Spleen (tissue), 11 donors: ENCODE results near the gene HPSE2. TPM values are rescaled to one million over a fixed set of nuclear protein-coding genes. Genes with fewer than 3 reads are reported as not detected.

Source experiments
- DNase-seq: peaks from one replicate; pipeline ENCODE4 v3.0.0-alpha.2; 2020
- H3K27ac ChIP-seq, 8 donors: fragments of 200-600 bp; sonication (generic) in 7 of 8; 1 replicate in 4 of 8; 2 replicates in 4 of 8; pipeline versions ENCODE4 v1.5.0 to v1.8.0; 2016 to 2021; ENCODE audit warnings: inconsistent platforms in 4 of 8, mild to moderate bottlenecking in 4 of 8, moderate library complexity in 1 of 8
- H3K27me3 ChIP-seq, 7 donors: fragments of 200-600 bp; sonication (generic) in 6 of 7; replicated peaks in 1 of 7; 1 replicate in 4 of 7; 2 replicates in 3 of 7; pipeline versions ENCODE4 v1.5.0 to v1.8.0; 2016 to 2021; ENCODE audit warnings: inconsistent platforms in 3 of 7, mild to moderate bottlenecking in 1 of 7
- H3K36me3 ChIP-seq, 6 donors: fragments of 200-600 bp; sonication (generic) in 5 of 6; 1 replicate in 4 of 6; 2 replicates in 2 of 6; pipeline versions ENCODE4 v1.5.0 to v1.8.0; 2016 to 2021; ENCODE audit warnings: inconsistent platforms in 2 of 6
- H3K4me1 ChIP-seq, 6 donors: fragments of 200-600 bp; sonication (generic) in 5 of 6; 1 replicate in 3 of 6; 2 replicates in 3 of 6; pipeline versions ENCODE4 v1.5.0 to v1.8.0; 2016 to 2021; ENCODE audit warnings: inconsistent platforms in 3 of 6
- H3K4me3 ChIP-seq, 8 donors: fragments of 200-600 bp; sonication (generic) in 7 of 8; 1 replicate in 4 of 8; 2 replicates in 4 of 8; pipeline versions ENCODE4 v1.5.0 to v1.8.0; 2016 to 2021; ENCODE audit warnings: inconsistent platforms in 4 of 8, mild to moderate bottlenecking in 4 of 8, moderate library complexity in 2 of 8
- H3K9me3 ChIP-seq, 8 donors: fragments of 200-600 bp; sonication (generic) in 7 of 8; 1 replicate in 4 of 8; 2 replicates in 4 of 8; pipeline versions ENCODE4 v1.5.0 to v1.8.0; 2016 to 2021; ENCODE audit warnings: inconsistent platforms in 4 of 8
- CTCF ChIP-seq, 11 experiments: fragments of 200-600 bp in 7 of 11; fragments of 450-650 bp in 4 of 11; sonication (generic) in 4 of 11; IDR thresholded peaks in 8 of 11; conservative IDR thresholded peaks in 3 of 11; 1 replicate in 7 of 11; 2 replicates in 4 of 11; pipeline versions ENCODE4 v1.4.0 to v1.8.0; 2016 to 2021; ENCODE audit warnings: antibody characterized with exemption in 11 of 11, inconsistent platforms in 4 of 11, mild to moderate bottlenecking in 1 of 11
- POLR2A ChIP-seq, 3 donors: fragments of 450-650 bp; IDR thresholded peaks; one replicate each; pipeline ENCODE4 v1.5.1; 2017; ENCODE audit warnings: antibody characterized with exemption in 3 of 3, mild to moderate bottlenecking in 1 of 3
- POLR2AphosphoS5 ChIP-seq, 3 donors: sonication (generic); formaldehyde crosslinking; IDR thresholded peaks; one replicate each; pipeline ENCODE4 v1.5.1; 2017; ENCODE audit warnings: antibody characterized with exemption in 3 of 3
- WGBS, 5 donors: extraction: QIAGEN DNeasy Blood & Tissue Kit in 3 of 5; methylation state at CpG; one replicate each; pipeline versions ENCODE4 v1.1.5 to v1.1.7; 2013 to 2018; 5-methylcytosine and 5-hydroxymethylcytosine counted together
- intact Hi-C: fragments of 100-400 bp; cut with DNase I; formaldehyde crosslinking; loops from one replicate; pipeline ENCODE4 v1.15.0; 2023; ENCODE audit warnings: low total_unique reads
- polyA plus RNA-seq, 3 donors: library from polyadenylated mRNA; stranded (reverse); fragments of 200-250 nt; gene quantifications; one replicate each; pipeline ENCODE4 v1.2.1, GENCODE V29; 2013
- total RNA-seq, 7 donors: library from RNA; depleted of rRNA in 3 of 7; stranded (reverse); fragments of >200 nt in 3 of 7; fragmentation: NEBNext Ultra II Directional in 4 of 7; extraction: Animal tissue kit (Norgen Biotek cat#: 25700) in 4 of 7; gene quantifications; one replicate each; pipeline versions ENCODE4 v1.1.0 to v1.2.1, GENCODE V29; 2016 to 2021
- donor health status: healthy with polysubstance abuse.
- donor health status: DM: no; HTN: no; CAD: no; lungs with moderate emphysema.
- donor health status: DM: no; HTN: no; CAD: no.
- donor health status: Bipolar disorder and iron deficiency.
- donor health status: healthy.
- donor health status: DM: no; HTN: no; CAD: no.
- donor health status: DM: yes; HTN: yes; CAD: no.

HPSE2 gene
- total and polyA plus RNA-seq, 10 donors = 0.02 to 0.64 (median 0.03) TPM; not detected in 5

GRCh38 chr10:98628206-98628605 lies 607.4 kb downstream of the HPSE2 start:
- TF ChIP-seq CTCF (IDR thresholded peaks at IDR 0.05 in 8 of 11, conservative IDR thresholded peaks at IDR 0.05 in 3 of 11) (no peak), POLR2AphosphoS5 (IDR thresholded peaks at IDR 0.05) (no peak), POLR2A (IDR thresholded peaks at IDR 0.05) (no peak)
- 64 to 93% (median 88%) methylated on average over 1 of the region's 1 CpG for WGBS, 5 donors
- no peak overlapping the region for H3K4me3 ChIP-seq
- no peaks in the 10 kb centered on the region for H3K4me1 ChIP-seq
- DNase-seq = no peak
- H3K27ac ChIP-seq = no peak overlapping the region
- H3K36me3 ChIP-seq = no peaks in the 10 kb centered on the region
- intact Hi-C loops = no loop called here
- no peaks in the 10 kb centered on the region for H3K9me3 ChIP-seq
- H3K27me3 ChIP-seq = peaks cover 0 to 8% (median 0%) of the 10 kb centered on the region in 7 donors

GRCh38 chr10:98627711-98628110 lies 607.9 kb downstream of the HPSE2 start:
- Histone ChIP-seq H3K9me3 (no peaks in the 10 kb centered on the region), H3K27me3 (peaks cover 0 to 8% (median 0%) of the 10 kb centered on the region in 7 donors), H3K36me3 (no peaks in the 10 kb centered on the region), H3K4me3 (no peak overlapping the region), H3K27ac (no peak overlapping the region), H3K4me1 (no peaks in the 10 kb centered on the region)
- DNase-seq = no peak
- 84 to 91% (median 87%) methylated on average over 1 of the region's 1 CpG for WGBS, 5 donors
- TF ChIP-seq POLR2A (IDR thresholded peaks at IDR 0.05) = no peak
- TF ChIP-seq POLR2AphosphoS5 (IDR thresholded peaks at IDR 0.05) = no peak
- TF ChIP-seq CTCF (IDR thresholded peaks at IDR 0.05 in 8 of 11, conservative IDR thresholded peaks at IDR 0.05 in 3 of 11) = no peak
- intact Hi-C loops = no loop called here

- 39 to 62% (median 57%) methylated on average over 2 of the region's 2 CpGs for WGBS, 5 donors
- H3K36me3 ChIP-seq = no peaks in the 10 kb centered on the region
- peaks cover 0 to 8% (median 0%) of the 10 kb centered on the region in 7 donors for H3K27me3 ChIP-seq
- H3K4me3 ChIP-seq = no peak overlapping the region
- DNase-seq = no peak
- no peaks in the 10 kb centered on the region for H3K9me3 ChIP-seq
- intact Hi-C loops = no loop called here
- no peaks in the 10 kb centered on the region for H3K4me1 ChIP-seq
- no peak for TF ChIP-seq POLR2A (IDR thresholded peaks at IDR 0.05)
- TF ChIP-seq POLR2AphosphoS5 (IDR thresholded peaks at IDR 0.05) = no peak
- no peak for TF ChIP-seq CTCF (IDR thresholded peaks at IDR 0.05 in 8 of 11, conservative IDR thresholded peaks at IDR 0.05 in 3 of 11)
- no peak overlapping the region for H3K27ac ChIP-seq
These were observed 610.7 kb downstream of the HPSE2 start for GRCh38 chr10:98624963-98625362.

- TF ChIP-seq POLR2AphosphoS5 (IDR thresholded peaks at IDR 0.05) (no peak), CTCF (IDR thresholded peaks at IDR 0.05 in 8 of 11, conservative IDR thresholded peaks at IDR 0.05 in 3 of 11) (no peak), POLR2A (IDR thresholded peaks at IDR 0.05) (no peak)
- no peaks in the 10 kb centered on the region for H3K36me3 ChIP-seq
- 45 to 81% (median 56%) methylated on average over 3 of the region's 3 CpGs for WGBS, 5 donors
- intact Hi-C loops = no loop called here
- H3K4me3 ChIP-seq = no peak overlapping the region
- no peaks in the 10 kb centered on the region for H3K9me3 ChIP-seq
- no peaks in the 10 kb centered on the region for H3K4me1 ChIP-seq
- DNase-seq = no peak
- no peak overlapping the region for H3K27ac ChIP-seq
- H3K27me3 ChIP-seq = peaks cover 0 to 8% (median 0%) of the 10 kb centered on the region in 7 donors
These were observed 612.5 kb downstream of the HPSE2 start for GRCh38 chr10:98623176-98623575.
